HG03432 (cell line): ENCODE results near the gene SNCAIP.

Experiments used
- ATAC-seq: cut with Tn5 transposase; IDR thresholded peaks from one replicate; pipeline ENCODE4 v1.9.1; 2021; ENCODE audit warnings: mild to moderate bottlenecking, moderate library complexity; ENCODE audit not compliant: unreplicated experiment

SNCAIP gene

GRCh38 chr5:122311961-122312590, at the start of gene SNCAIP:
SNCAIP (plus strand) TSS chr5:122312237; CDS start chr5:122391135, 78,898 bp downstream.
- peak; percentile 85 for ATAC-seq

- no peak for ATAC-seq
Measured at GRCh38 chr5:122263352-122264030, 48.5 kb upstream of the SNCAIP start.

- ATAC-seq = no peak
Measured at GRCh38 chr5:122264610-122265009, 47.4 kb upstream of the SNCAIP start.

GRCh38 chr5:122267185-122267584, 44.9 kb upstream of the SNCAIP start:
- no peak for ATAC-seq

GRCh38 chr5:122273696-122274095, 38.3 kb upstream of the SNCAIP start:
- no peak for ATAC-seq

GRCh38 chr5:122283592-122283991, 28.4 kb upstream of the SNCAIP start:
- ATAC-seq = no peak

- no peak for ATAC-seq
Measured at GRCh38 chr5:122286541-122286940, 25.5 kb upstream of the SNCAIP start.

GRCh38 chr5:122287101-122287500, 24.9 kb upstream of the SNCAIP start:
- no peak for ATAC-seq

- ATAC-seq = no peak
Measured at GRCh38 chr5:122291000-122291901, 20.8 kb upstream of the SNCAIP start.

- no peak for ATAC-seq
Measured at GRCh38 chr5:122292332-122292731, 19.7 kb upstream of the SNCAIP start.

GRCh38 chr5:122295138-122295537, 16.9 kb upstream of the SNCAIP start:
- peak; percentile 37 for ATAC-seq

- ATAC-seq = no peak
Measured at GRCh38 chr5:122296871-122297270, 15.2 kb upstream of the SNCAIP start.

- peak; percentile 95 for ATAC-seq
Measured at GRCh38 chr5:122297587-122298298, 14.3 kb upstream of the SNCAIP start.

- ATAC-seq = no peak
Measured at GRCh38 chr5:122300374-122300773, 11.7 kb upstream of the SNCAIP start.

- ATAC-seq = no peak
Measured at GRCh38 chr5:122301016-122301415, 11.0 kb upstream of the SNCAIP start.

- no peak for ATAC-seq
Measured at GRCh38 chr5:122304471-122305215, 7.4 kb upstream of the SNCAIP start.

GRCh38 chr5:122306461-122306860, 5.6 kb upstream of the SNCAIP start:
- no peak for ATAC-seq

- ATAC-seq = no peak
Measured at GRCh38 chr5:122310889-122311288, 1.1 kb upstream of the SNCAIP start.

- ATAC-seq = no peak
Measured at GRCh38 chr5:122311497-122311960, 508 bp upstream of the SNCAIP start.
